ENCODE results near the gene GUCY2D. TPM values are rescaled to one million over a fixed set of nuclear protein-coding genes. Genes with fewer than 3 reads are reported as not detected.
A peak's percentile ranks its signal among the peaks of the same experiment; 100 is the strongest.

GUCY2D gene
- total RNA-seq, 2 experiments from 2014 or later, result not detected

DNA sequence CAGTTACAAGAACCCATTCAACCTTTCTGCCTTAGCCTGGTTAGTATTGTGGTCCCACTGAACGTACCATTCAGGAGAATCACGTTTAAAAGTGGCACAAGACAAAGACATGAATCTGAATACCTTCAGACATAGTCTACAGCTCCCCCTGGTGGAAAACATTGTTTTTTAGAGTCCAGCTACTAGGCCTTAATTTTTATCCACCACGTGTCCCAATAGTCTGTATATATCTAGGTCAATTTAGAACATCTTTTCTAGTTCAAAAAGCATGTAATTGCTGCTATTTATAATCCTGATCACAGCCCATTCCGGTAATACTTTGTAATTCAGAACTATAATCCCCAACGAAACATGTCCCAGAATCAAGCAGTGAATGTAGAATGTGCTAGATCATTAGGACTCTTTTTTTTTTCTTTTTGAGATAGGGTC lies 13.7 kb upstream of the GUCY2D start:
- intact Hi-C loops (cut with micrococcal nuclease; ENCODE audit: unreplicated experiment), result loop anchor here (1.0 to 2.0 kb wide), 3 partner anchors 75 to 166 kb away; no protein-coding TSS in a partner anchor
- Histone ChIP-seq H3K4me2 (ENCODE audit: low read length) (peak overlapping the region; percentile 76), H3K4me1 (ENCODE audit: insufficient read depth, low read length, poor library complexity, severe bottlenecking) (peaks cover 13% of the 10 kb centered on the region), H3K9me2 (ENCODE audit: insufficient read depth, low read length) (no peaks in the 10 kb centered on the region), H3K27ac (ENCODE audit: low read depth, low read length, poor library complexity, severe bottlenecking) (peak overlapping the region; percentile 39), H2AFZ (ENCODE audit: low read length) (peak overlapping the region; percentile 94), H3K79me2 (ENCODE audit: insufficient read depth, low read depth, low read length) (no peaks in the 10 kb centered on the region), H3K9me3 (ENCODE audit: low read length) (no peaks in the 10 kb centered on the region), H4K20me1 (ENCODE audit: insufficient read depth, low read length) (no peaks in the 10 kb centered on the region), H3K36me3 (ENCODE audit: insufficient read depth, low read length) (no peaks in the 10 kb centered on the region), H3K4me3 (ENCODE audit: low read depth, low read length, poor library complexity, severe bottlenecking) (no peak overlapping the region)
- TF ChIP-seq EZH2phosphoT487 (IDR thresholded peaks at IDR 0.05; ENCODE audit: borderline replicate concordance, low read depth, low read length), result no peak
- TF ChIP-seq, protein P1, sequence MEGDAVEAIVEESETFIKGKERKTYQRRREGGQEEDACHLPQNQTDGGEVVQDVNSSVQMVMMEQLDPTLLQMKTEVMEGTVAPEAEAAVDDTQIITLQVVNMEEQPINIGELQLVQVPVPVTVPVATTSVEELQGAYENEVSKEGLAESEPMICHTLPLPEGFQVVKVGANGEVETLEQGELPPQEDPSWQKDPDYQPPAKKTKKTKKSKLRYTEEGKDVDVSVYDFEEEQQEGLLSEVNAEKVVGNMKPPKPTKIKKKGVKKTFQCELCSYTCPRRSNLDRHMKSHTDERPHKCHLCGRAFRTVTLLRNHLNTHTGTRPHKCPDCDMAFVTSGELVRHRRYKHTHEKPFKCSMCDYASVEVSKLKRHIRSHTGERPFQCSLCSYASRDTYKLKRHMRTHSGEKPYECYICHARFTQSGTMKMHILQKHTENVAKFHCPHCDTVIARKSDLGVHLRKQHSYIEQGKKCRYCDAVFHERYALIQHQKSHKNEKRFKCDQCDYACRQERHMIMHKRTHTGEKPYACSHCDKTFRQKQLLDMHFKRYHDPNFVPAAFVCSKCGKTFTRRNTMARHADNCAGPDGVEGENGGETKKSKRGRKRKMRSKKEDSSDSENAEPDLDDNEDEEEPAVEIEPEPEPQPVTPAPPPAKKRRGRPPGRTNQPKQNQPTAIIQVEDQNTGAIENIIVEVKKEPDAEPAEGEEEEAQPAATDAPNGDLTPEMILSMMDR (conservative IDR thresholded peaks at IDR 0.05; ENCODE audit: low read length), result peak; percentile 81
- CTCF ChIA-PET (ENCODE audit: unreplicated experiment), result interaction anchor here (0.6 to 1.2 kb wide), 2 partner anchors 72 to 245 kb away, joined by 4 to 7 read pairs; partner anchors contain the start of gene RNF227
- POLR2A ChIA-PET, result no interaction called here
- BruUV-seq (replicated peaks), result no TSS peak
- peak; percentile 93 for DNase-seq (ENCODE audit: low spot score)

DNA sequence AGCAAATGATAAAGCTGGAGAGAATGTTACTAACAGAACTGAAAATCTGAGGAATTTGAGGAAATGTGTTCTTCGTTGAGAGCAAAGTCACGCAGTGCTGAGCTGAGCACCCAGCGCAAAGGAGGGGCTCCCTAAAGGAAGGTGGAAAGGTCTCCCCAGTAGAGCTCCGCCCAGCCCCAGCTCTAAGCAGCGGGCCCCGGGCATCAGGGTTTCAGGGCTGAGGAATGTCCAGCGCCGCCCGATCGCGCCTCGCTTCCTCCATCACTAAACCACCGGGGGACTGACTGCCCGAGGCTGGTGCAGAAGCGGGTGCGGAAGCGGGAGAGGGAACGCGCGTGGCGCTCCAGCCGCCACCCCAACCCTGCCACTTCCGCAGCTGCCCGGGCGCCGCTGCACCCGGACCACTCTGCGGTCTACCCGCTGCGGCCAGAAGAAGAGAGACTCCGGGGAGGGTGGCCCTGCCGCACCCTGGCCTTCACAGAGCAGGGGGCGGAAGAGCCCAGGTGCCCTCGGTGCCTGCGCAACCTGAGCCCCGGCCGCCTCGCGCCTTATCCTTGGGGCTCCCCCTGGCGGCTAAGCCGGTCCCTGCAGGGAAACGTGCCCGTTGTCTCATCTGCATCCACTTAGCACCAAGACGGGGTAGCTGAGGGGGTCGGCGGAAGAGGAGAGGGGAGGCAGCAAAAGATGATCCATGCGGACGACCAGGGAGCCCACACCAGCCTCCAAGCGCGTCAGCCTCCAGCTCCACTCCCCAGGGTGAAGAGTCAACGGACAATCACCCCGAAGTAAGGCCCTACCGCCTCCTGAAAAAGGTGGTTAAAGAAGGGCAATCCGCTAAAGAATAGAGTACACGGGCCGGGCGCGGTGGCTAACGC lies 12.4 kb upstream of the GUCY2D start:
- TF ChIP-seq, protein P1 (conservative IDR thresholded peaks at IDR 0.05; ENCODE audit: low read length), result peak; percentile 89
- TF ChIP-seq EZH2phosphoT487 (IDR thresholded peaks at IDR 0.05; ENCODE audit: borderline replicate concordance, low read depth, low read length), result no peak
- no peaks in the 10 kb centered on the region for H3K36me3 ChIP-seq (ENCODE audit: insufficient read depth, low read length)
- no TSS peak for BruUV-seq (replicated peaks)
- H2AFZ ChIP-seq (ENCODE audit: low read length), result peak overlapping the region; percentile 94
- ChIA-PET CTCF (ENCODE audit: unreplicated experiment) (interaction anchor here (0.6 to 1.6 kb wide), 5 partner anchors 51 to 394 kb away, joined by 3 to 5 read pairs (median 3); no protein-coding TSS in a partner anchor), POLR2A (interaction anchor here (0.6 to 1.9 kb wide), 5 partner anchors 39 to 183 kb away, joined by 3 to 16 read pairs (median 3); partner anchors contain the start of gene CNTROB)
- no peaks in the 10 kb centered on the region for H4K20me1 ChIP-seq (ENCODE audit: insufficient read depth, low read length)
- peak overlapping the region; percentile 55 for H3K27ac ChIP-seq (ENCODE audit: low read depth, low read length, poor library complexity, severe bottlenecking)
- H3K4me1 ChIP-seq (ENCODE audit: insufficient read depth, low read length, poor library complexity, severe bottlenecking), result peaks cover 13% of the 10 kb centered on the region
- no peaks in the 10 kb centered on the region for H3K9me2 ChIP-seq (ENCODE audit: insufficient read depth, low read length)
- H3K4me3 ChIP-seq (ENCODE audit: low read depth, low read length, poor library complexity, severe bottlenecking), result peak overlapping the region; percentile 68
- H3K9me3 ChIP-seq (ENCODE audit: low read length), result no peaks in the 10 kb centered on the region
- H3K79me2 ChIP-seq (ENCODE audit: insufficient read depth, low read depth, low read length), result no peaks in the 10 kb centered on the region
- peak overlapping the region; percentile 76 for H3K4me2 ChIP-seq (ENCODE audit: low read length)
- intact Hi-C loops (cut with micrococcal nuclease; ENCODE audit: unreplicated experiment), result loop anchor here (1.0 to 5.0 kb wide), 6 partner anchors 51 to 248 kb away; no protein-coding TSS in a partner anchor
- DNase-seq (ENCODE audit: low spot score), result peak; percentile 90

Data from OCI-LY7 (cell line).